Esophagus (tissue), 2 donors: ENCODE measurements around the gene RBM20. TPM values are rescaled to one million over a fixed set of nuclear protein-coding genes. Genes with fewer than 3 reads are reported as not detected.
A peak's percentile ranks its signal among the peaks of the same experiment; 100 is the strongest.
"Not testable (repeated sequence)": the region's sequence is repeated elsewhere in the genome, so short reads cannot be mapped to it uniquely, and the experiment has no call there.

ENCODE experiments used
- H3K27ac ChIP-seq, 2 donors: one replicate each; pipeline ENCODE4 v1.5.1; 2013; ENCODE audit warnings: low read depth in 2 of 2, mild to moderate bottlenecking in 2 of 2, inconsistent platforms in 1 of 2, low read length in 1 of 2, moderate library complexity in 1 of 2
- H3K27me3 ChIP-seq, 2 donors: one replicate each; pipeline ENCODE4 v1.6.1; 2013; ENCODE audit warnings: low read length in 2 of 2, control low read depth in 1 of 2, mild to moderate bottlenecking in 1 of 2; ENCODE audit not compliant: insufficient read depth in 2 of 2, control insufficient read depth in 1 of 2
- H3K36me3 ChIP-seq, 2 donors: one replicate each; pipeline ENCODE4 v1.6.1; 2013; ENCODE audit warnings: low read length in 1 of 2; ENCODE audit not compliant: control insufficient read depth in 2 of 2, insufficient read depth in 2 of 2
- H3K4me1 ChIP-seq, 2 donors: one replicate each; pipeline ENCODE4 v1.6.1; 2013; ENCODE audit warnings: low read length in 1 of 2; ENCODE audit not compliant: control insufficient read depth in 2 of 2, insufficient read depth in 2 of 2
- H3K4me3 ChIP-seq, 2 donors: one replicate each; pipeline ENCODE4 v1.5.1; 2013; ENCODE audit warnings: low read length in 2 of 2, mild to moderate bottlenecking in 2 of 2, low read depth in 1 of 2, moderate library complexity in 1 of 2
- H3K9me3 ChIP-seq, 2 donors: one replicate each; pipeline ENCODE4 v1.6.1; 2013; ENCODE audit warnings: mild to moderate bottlenecking in 2 of 2, low read depth in 1 of 2, low read length in 1 of 2, moderate library complexity in 1 of 2; ENCODE audit not compliant: control insufficient read depth in 2 of 2, insufficient read depth in 1 of 2
- WGBS, 2 donors: extraction: QIAGEN DNeasy Blood & Tissue Kit; methylation state at CpG; one replicate each; pipeline ENCODE4 v1.1.7; 2013; 5-methylcytosine and 5-hydroxymethylcytosine counted together
- polyA plus RNA-seq, 2 donors: library from polyadenylated mRNA; stranded (reverse); fragments of 200-250 nt; gene quantifications; one replicate each; pipeline ENCODE4 v1.2.3, GENCODE V29; 2013
- donor health status: healthy with polysubstance abuse.
- donor health status: Bipolar disorder and iron deficiency.

The RBM20 gene
- polyA plus RNA-seq, 2 donors = 2.7 to 7.2 TPM

- no peaks in the 10 kb centered on the region for H3K36me3 ChIP-seq
- 60 to 79% methylated on average over 4 of the region's 4 CpGs for WGBS, 2 donors
- H3K27ac ChIP-seq = no peak overlapping the region
These were observed 80.8 kb downstream of the RBM20 start for GRCh38 chr10:110724937-110725336.

DNA sequence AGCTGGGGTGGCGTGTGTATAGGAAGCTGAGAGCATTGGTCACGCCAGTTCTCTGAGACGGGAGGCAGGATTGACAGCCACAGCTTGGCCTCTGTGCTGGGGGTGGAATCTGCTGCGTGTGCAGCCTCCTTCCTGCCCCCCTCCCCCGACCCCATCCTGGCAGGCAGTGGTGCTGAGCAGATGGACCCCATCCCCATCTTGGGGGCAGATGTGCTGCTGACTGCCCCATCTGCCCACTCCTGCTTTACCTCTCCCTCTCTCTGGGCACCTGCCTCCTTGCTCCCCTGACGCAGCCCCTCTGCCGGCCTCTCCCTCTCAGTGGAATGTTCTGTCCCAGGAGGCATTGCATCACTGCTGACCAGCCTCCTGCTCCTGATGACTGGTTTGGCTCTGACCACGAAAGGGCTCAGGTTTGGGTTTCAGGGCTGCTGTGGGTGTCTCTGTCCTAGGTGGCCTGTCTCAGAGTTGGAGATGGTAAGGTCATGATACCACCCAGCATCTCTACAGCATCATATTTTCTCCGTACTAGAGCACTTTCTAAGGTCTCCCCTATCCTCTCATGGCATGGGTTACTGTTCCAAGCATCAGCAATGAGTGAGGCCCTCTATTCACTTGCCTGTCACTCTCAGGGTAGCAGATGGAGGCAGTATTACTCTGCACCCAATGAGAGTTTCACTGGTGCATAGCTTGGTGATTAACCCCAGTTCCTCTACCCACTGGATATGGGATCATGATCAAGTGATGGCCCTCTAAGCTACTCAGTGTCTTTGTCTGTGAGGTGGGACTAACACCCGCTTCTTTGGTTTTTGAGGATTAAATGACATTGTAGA, 81.9 kb downstream of the RBM20 start:
- H3K4me3 ChIP-seq = no peak overlapping the region
- no peaks in the 10 kb centered on the region for H3K27me3 ChIP-seq
- WGBS, 2 donors = 74 to 77% methylated on average over 9 to 10 of the region's 10 CpGs
- no peaks in the 10 kb centered on the region for H3K36me3 ChIP-seq
- H3K4me1 ChIP-seq = no peaks in the 10 kb centered on the region
- no peaks in the 10 kb centered on the region for H3K9me3 ChIP-seq
- no peak overlapping the region for H3K27ac ChIP-seq

More at GRCh38 chr10:110724937-110725336, 80.8 kb downstream of the RBM20 start:
- Histone ChIP-seq H3K4me1 (no peaks in the 10 kb centered on the region), H3K27me3 (no peaks in the 10 kb centered on the region), H3K4me3 (no peak overlapping the region), H3K9me3 (peaks cover 0 to 2% of the 10 kb centered on the region in 2 donors)

GRCh38 chr10:110727785-110728184, 83.6 kb downstream of the RBM20 start:
- not testable (repeated sequence) for H3K27me3 ChIP-seq, H3K36me3 ChIP-seq
- 90 to 97% methylated on average over 2 of the region's 2 CpGs for WGBS, 2 donors

GRCh38 chr10:110730345-110731050, 86.4 kb downstream of the RBM20 start:
- Histone ChIP-seq H3K9me3 (no peaks in the 10 kb centered on the region), H3K4me1 (no peaks in the 10 kb centered on the region), H3K27ac (no peak overlapping the region), H3K27me3 (no peaks in the 10 kb centered on the region), H3K4me3 (no peak overlapping the region), H3K36me3 (no peaks in the 10 kb centered on the region)
- 80 to 83% methylated on average over 11 of the region's 11 CpGs for WGBS, 2 donors

More at GRCh38 chr10:110727785-110728184, 83.6 kb downstream of the RBM20 start:
- H3K4me3 ChIP-seq, H3K9me3 ChIP-seq, H3K4me1 ChIP-seq, H3K27ac ChIP-seq: not testable (repeated sequence)

GRCh38 chr10:110733218-110733952, 89.2 kb downstream of the RBM20 start:
- Histone ChIP-seq H3K36me3 (no peaks in the 10 kb centered on the region), H3K4me1 (no peaks in the 10 kb centered on the region), H3K27ac (no peak overlapping the region), H3K4me3 (peak overlapping the region in 1 of 2 donors; percentile 17), H3K27me3 (no peaks in the 10 kb centered on the region), H3K9me3 (no peaks in the 10 kb centered on the region)
- 55 to 58% methylated on average over 16 of the region's 16 CpGs for WGBS, 2 donors

DNA sequence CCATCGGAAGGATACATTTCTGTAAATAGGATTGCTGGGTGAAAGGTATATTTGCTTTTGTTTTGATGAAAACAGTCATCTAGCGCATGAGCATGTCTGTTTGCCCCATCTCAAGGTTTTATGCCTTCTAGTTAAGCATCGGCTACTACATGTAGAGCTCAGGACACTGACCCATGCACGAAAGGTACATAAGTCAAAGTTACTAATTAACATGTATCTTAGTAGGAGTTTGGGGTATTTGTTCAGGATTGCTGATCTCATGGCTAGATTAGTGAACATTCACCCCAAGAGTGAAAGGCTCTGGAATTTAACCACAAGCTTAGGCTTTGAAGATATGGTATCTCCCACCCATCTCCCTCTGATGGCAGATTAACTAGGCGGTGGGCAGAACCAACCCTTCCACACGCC, 91.5 kb downstream of the RBM20 start:
- Histone ChIP-seq H3K4me1 (peaks cover 0 to 2% of the 10 kb centered on the region in 2 donors), H3K9me3 (no peaks in the 10 kb centered on the region), H3K4me3 (no peak overlapping the region), H3K27me3 (no peaks in the 10 kb centered on the region), H3K36me3 (no peaks in the 10 kb centered on the region), H3K27ac (no peak overlapping the region)
- WGBS, 2 donors = 89 to 93% methylated on average over 6 of the region's 6 CpGs

DNA sequence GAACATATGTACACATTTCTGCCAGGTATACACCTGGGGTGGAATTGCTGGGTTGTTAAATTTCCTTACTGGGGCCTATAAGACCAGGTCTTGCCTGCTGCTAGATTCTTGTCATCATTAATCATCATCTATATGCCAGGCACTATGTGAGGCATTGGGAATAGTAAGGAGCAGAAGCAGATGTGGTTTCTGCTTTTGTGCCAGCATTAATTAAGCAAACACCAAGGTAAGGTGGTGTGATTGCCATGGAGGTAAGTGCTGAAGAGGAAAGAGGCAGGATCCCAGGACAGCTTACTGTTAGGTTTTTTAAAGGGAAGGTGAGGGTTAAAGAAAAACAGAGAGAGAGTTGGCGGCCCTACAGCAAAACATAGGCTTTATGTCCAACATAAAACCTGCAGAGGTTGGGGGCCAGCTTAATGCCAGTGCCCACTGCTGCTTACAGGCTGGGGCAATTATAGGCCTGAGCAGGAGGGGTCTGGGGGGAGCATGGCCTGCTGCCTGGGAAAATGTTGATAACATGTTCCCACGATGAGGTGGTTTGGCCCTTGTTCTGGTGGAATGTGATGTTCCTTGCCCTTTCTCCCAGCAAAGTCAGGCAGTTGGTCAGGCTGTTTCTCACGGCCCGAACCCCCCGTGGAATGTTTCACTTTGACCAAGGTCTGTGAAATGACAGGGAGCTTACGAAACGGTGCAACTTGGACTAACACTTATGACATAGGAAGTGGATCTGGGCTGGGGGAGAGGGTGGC, 93.9 kb downstream of the RBM20 start:
- Histone ChIP-seq H3K4me1 (peaks cover 0 to 2% of the 10 kb centered on the region in 2 donors), H3K27ac (no peak overlapping the region), H3K4me3 (no peak overlapping the region), H3K27me3 (no peaks in the 10 kb centered on the region), H3K9me3 (no peaks in the 10 kb centered on the region), H3K36me3 (no peaks in the 10 kb centered on the region)
- WGBS, 2 donors = 54 to 74% methylated on average over 7 of the region's 7 CpGs

DNA sequence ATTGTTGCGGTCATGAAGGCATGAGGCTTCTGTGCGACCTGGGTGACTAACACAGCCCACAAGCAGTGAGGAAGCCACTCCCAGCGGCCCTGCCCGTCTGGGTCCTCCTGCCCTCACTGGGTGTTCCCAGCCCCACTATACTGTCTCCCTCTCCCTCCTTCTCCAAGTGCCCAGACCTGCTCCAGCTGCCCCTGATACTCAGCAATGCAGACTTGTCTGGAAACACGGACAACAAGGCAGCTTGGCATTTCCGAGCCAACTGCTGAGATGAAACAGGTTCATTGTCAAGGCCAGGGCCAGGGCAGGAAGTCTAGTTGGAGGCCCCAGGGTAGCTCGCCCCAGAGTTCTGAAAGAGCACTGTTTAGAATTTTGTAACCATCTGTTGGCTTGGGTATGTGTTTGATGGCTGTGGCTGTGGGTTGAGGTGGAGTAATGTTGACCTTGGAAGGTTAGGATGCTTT, 95.7 kb downstream of the RBM20 start:
- Histone ChIP-seq H3K27ac (no peak overlapping the region), H3K36me3 (no peaks in the 10 kb centered on the region), H3K27me3 (no peaks in the 10 kb centered on the region), H3K4me1 (peaks cover 0 to 2% of the 10 kb centered on the region in 2 donors), H3K9me3 (no peaks in the 10 kb centered on the region), H3K4me3 (no peak overlapping the region)
- 63 to 66% methylated on average over 7 of the region's 7 CpGs for WGBS, 2 donors

- H3K4me1 ChIP-seq = peaks cover 0 to 4% of the 10 kb centered on the region in 2 donors
- no peak overlapping the region for H3K27ac ChIP-seq
- H3K4me3 ChIP-seq = no peak overlapping the region
- no peaks in the 10 kb centered on the region for H3K36me3 ChIP-seq
- no peaks in the 10 kb centered on the region for H3K27me3 ChIP-seq
- 91 to 95% methylated on average over 6 of the region's 6 CpGs for WGBS, 2 donors
- H3K9me3 ChIP-seq = no peaks in the 10 kb centered on the region
These were observed 98.7 kb downstream of the RBM20 start for GRCh38 chr10:110742801-110743200.
